Endodermal cell (in vitro differentiated cells): ENCODE data around the gene HAPLN1. TPM values are rescaled to one million over a fixed set of nuclear protein-coding genes. Genes with fewer than 3 reads are reported as not detected.

ENCODE experiments used
- DNase-seq: peaks from one replicate; pipeline ENCODE4 v3.0.0-alpha.2; 2017
- H3K27ac ChIP-seq: 2 replicates; pipeline ENCODE4 v1.5.1; 2013; ENCODE audit warnings: mild to moderate bottlenecking, low read depth, low read length, moderate library complexity
- H3K27me3 ChIP-seq: 2 replicates; pipeline ENCODE4 v1.6.1; 2013; ENCODE audit warnings: mild to moderate bottlenecking, low read length, moderate library complexity; ENCODE audit not compliant: insufficient read depth, control insufficient read depth, poor library complexity, severe bottlenecking
- H3K36me3 ChIP-seq: 2 replicates; pipeline ENCODE4 v1.7.0; 2013; ENCODE audit warnings: mild to moderate bottlenecking, low read length, moderate library complexity; ENCODE audit not compliant: control insufficient read depth, insufficient read depth
- H3K4me1 ChIP-seq: one replicate; pipeline ENCODE4 v1.7.0; 2013; ENCODE audit warnings: low read length; ENCODE audit not compliant: control insufficient read depth, insufficient read depth
- H3K4me3 ChIP-seq: 2 replicates; pipeline ENCODE4 v1.5.1; 2013; ENCODE audit warnings: mild to moderate bottlenecking, low read length, moderate library complexity
- H3K9ac ChIP-seq: 2 replicates; pipeline ENCODE4 v1.6.1; 2013; ENCODE audit warnings: mild to moderate bottlenecking, low read length, moderate library complexity; ENCODE audit not compliant: poor library complexity, severe bottlenecking; ENCODE audit errors: extremely low read depth
- H3K9me3 ChIP-seq: 2 replicates; pipeline ENCODE4 v1.6.1; 2013; ENCODE audit warnings: mild to moderate bottlenecking, low read length, moderate library complexity; ENCODE audit not compliant: control insufficient read depth
- H3K27ac Mint-ChIP-seq: 2 replicates; pipeline ENCODE4 v1.8.0; 2020; ENCODE audit warnings: mixed read lengths
- H3K27me3 Mint-ChIP-seq: 2 replicates; pipeline ENCODE4 v1.8.0; 2021; ENCODE audit warnings: mild to moderate bottlenecking, mixed read lengths; ENCODE audit not compliant: insufficient read depth
- H3K36me3 Mint-ChIP-seq: 2 replicates; pipeline ENCODE4 v1.8.0; 2020; ENCODE audit warnings: low read depth, mixed read lengths
- H3K4me1 Mint-ChIP-seq: 2 replicates; pipeline ENCODE4 v1.8.0; 2020; ENCODE audit warnings: mixed read lengths
- H3K4me3 Mint-ChIP-seq: 2 replicates; pipeline ENCODE4 v1.8.0; 2020; ENCODE audit warnings: mild to moderate bottlenecking, moderate library complexity, mixed read lengths
- H3K9me3 Mint-ChIP-seq: 2 replicates; pipeline ENCODE4 v1.8.0; 2020; ENCODE audit warnings: mild to moderate bottlenecking, mixed read lengths
- WGBS, 2 experiments: methylation state at CpG; one replicate each; pipeline versions ENCODE4 v1.1.5 to v1.1.7; 2013; ENCODE audit warnings: missing lambda C conversion rate in 2 of 2, mixed read lengths in 1 of 2; ENCODE audit not compliant: insufficient coverage in 1 of 2, insufficient read length in 1 of 2; 5-methylcytosine and 5-hydroxymethylcytosine counted together
- long read RNA-seq, 4 experiments: library from polyadenylated mRNA in 2 of 4; library from RNA in 1 of 4; library from capped mRNA in 1 of 4; stranded (forward) in 3 of 4; unstranded in 1 of 4; transcript quantifications; one replicate each; pipeline ENCODE4 v2.0.0, GENCODE V29; 2020 to 2021; ENCODE audit warnings: inconsistent platforms in 1 of 4
- polyA plus RNA-seq, 2 experiments: library from polyadenylated mRNA; stranded (reverse); fragments of 50-300 nt; gene quantifications; one replicate each; pipeline ENCODE4 v1.2.3, GENCODE V29; 2013
- total RNA-seq, 2 donors: library from RNA; stranded (reverse); fragmentation: NEBNext Ultra II Directional in 1 of 2; extraction: Animal tissue kit (Norgen Biotek cat#: 25700) in 1 of 2; gene quantifications; 2 replicates in 1 of 2; 3 replicates in 1 of 2; pipeline ENCODE4 v1.2.1, GENCODE V29; 2021
- TF ChIP-seq, protein P1 (sequence below): fragments of 200-600 bp; sonication (generic); conservative IDR thresholded peaks from 2 replicates; pipeline ENCODE4 v1.5.0; 2021; ENCODE audit warnings: antibody characterized with exemption, mild to moderate bottlenecking

HAPLN1 gene
- total RNA-seq = 1 to 10 TPM in 1 of 2 donors, under 1 TPM in 1; 0.07 to 1.3 TPM
- polyA plus RNA-seq (2013, experiment 1 of 2) = 24.7 TPM
- 29.0 TPM for polyA plus RNA-seq (2013, experiment 2 of 2)
- long read RNA-seq, experiment 1, partial matches to known transcripts = 1 of 2 reads
- long read RNA-seq, experiment 1, other reads (novel, unspliced or antisense) = 1 of 2 reads
- long read RNA-seq, experiment 2 = 0 reads
- long read RNA-seq, experiment 3, full-length matches to known transcripts = 5 of 6 reads
- long read RNA-seq, experiment 3, partial matches to known transcripts = 0 of 6 reads
- long read RNA-seq, experiment 3, other reads (novel, unspliced or antisense) = 1 of 6 reads
- long read RNA-seq, experiment 4 = 0 reads

DNA sequence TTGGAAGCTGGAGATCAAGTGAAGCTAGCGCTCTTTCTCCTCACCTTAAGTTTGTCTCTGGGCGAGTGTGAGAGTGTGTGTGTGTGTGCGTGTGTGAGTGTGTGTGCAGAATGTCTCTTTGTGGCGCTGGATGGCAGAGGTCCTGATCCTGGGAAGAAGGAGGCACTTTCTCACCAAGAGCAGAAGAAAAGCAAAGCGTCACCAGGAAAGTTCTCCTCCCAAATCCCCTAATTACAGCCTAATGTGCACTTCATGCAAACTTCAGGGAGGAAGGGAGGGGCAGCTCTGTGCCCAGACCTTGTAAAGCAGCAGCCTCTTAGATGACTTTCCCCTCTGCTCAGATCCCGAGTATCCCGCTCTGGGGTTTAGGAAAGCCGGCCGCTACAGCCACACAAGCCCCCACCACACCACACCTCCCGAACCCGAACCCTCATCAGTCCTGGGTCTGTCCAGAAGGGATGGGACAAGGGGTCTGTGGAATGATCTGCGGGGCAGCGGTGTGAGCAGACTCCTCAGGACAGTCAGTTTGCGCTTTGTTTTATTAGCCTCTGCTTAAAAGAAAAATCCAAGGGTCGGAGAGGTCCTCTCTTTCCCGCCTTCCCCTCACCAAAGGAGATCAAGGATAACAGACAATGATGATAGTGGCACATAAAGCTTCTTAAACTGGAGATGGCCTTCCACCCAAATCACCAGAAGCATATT, at the start of gene HAPLN1:
TSS of gene HAPLN1 (minus strand) at position 20 of the 702 bp plus-strand sequence. CDS start 47,332 bp downstream, outside the sequence.
- peak; percentile 76 for DNase-seq
- peaks cover 5% of the 10 kb centered on the region for H3K4me1 ChIP-seq
- H3K27me3 Mint-ChIP-seq = peaks cover 29% of the 10 kb centered on the region
- TF ChIP-seq, protein P1, sequence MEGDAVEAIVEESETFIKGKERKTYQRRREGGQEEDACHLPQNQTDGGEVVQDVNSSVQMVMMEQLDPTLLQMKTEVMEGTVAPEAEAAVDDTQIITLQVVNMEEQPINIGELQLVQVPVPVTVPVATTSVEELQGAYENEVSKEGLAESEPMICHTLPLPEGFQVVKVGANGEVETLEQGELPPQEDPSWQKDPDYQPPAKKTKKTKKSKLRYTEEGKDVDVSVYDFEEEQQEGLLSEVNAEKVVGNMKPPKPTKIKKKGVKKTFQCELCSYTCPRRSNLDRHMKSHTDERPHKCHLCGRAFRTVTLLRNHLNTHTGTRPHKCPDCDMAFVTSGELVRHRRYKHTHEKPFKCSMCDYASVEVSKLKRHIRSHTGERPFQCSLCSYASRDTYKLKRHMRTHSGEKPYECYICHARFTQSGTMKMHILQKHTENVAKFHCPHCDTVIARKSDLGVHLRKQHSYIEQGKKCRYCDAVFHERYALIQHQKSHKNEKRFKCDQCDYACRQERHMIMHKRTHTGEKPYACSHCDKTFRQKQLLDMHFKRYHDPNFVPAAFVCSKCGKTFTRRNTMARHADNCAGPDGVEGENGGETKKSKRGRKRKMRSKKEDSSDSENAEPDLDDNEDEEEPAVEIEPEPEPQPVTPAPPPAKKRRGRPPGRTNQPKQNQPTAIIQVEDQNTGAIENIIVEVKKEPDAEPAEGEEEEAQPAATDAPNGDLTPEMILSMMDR = no peak
- H3K9me3 ChIP-seq = no peaks in the 10 kb centered on the region
- no peaks in the 10 kb centered on the region for H3K36me3 ChIP-seq
- H3K27ac Mint-ChIP-seq = no peak within 1 kb of the TSS
- peak within 1 kb of the TSS; percentile 73 for H3K4me3 ChIP-seq
- no peaks in the 10 kb centered on the region for H3K9me3 Mint-ChIP-seq
- 29 to 67% methylated on average over 2 to 16 of the region's 16 CpGs for WGBS, 2 experiments
- peaks cover 39% of the 10 kb centered on the region for H3K27me3 ChIP-seq
- H3K4me3 Mint-ChIP-seq = peak within 1 kb of the TSS; percentile 74
- no peak within 1 kb of the TSS for H3K27ac ChIP-seq
- no peak within 1 kb of the TSS for H3K9ac ChIP-seq
- H3K4me1 Mint-ChIP-seq = peaks cover 10% of the 10 kb centered on the region
- H3K36me3 Mint-ChIP-seq = no peaks in the 10 kb centered on the region

DNA sequence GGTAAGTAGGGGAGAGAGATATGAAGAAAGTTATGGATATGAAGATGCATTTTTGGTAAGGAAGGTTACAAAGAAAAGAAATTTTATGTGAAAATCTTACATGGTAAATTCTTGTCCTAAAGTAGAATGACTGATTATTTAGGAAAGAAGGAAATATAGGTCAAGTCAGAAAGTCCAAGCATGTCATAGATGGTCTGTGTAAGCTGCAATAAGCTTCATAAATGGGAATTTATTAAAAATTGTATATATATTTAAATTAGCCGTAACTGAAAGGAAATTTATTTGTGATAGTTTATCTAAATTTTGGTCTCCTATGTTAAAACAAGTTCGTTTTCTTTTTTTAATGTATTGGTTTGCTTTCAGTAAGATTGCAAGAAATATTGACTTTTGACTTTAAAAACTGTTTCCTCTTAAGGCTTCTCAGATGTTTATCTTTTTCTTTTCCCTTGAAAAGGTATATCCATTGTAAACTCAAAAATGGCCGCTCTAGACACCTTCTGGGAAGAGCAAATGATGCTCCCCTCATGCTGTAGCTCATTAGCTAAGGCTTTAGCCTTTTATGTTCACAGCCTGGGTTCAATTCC, 46.8 kb upstream of the HAPLN1 start:
- H3K4me3 Mint-ChIP-seq = no peak overlapping the region
- H3K27me3 Mint-ChIP-seq = no peaks in the 10 kb centered on the region
- no peaks in the 10 kb centered on the region for H3K4me1 Mint-ChIP-seq
- no peak overlapping the region for H3K9ac ChIP-seq
- H3K27me3 ChIP-seq = no peaks in the 10 kb centered on the region
- H3K36me3 Mint-ChIP-seq = no peaks in the 10 kb centered on the region
- H3K9me3 Mint-ChIP-seq = peaks cover 54% of the 10 kb centered on the region
- DNase-seq = no peak
- no peak overlapping the region for H3K27ac ChIP-seq
- 0 to 54% methylated on average over 1 to 3 of the region's 3 CpGs for WGBS, 2 experiments
- H3K4me1 ChIP-seq = no peaks in the 10 kb centered on the region
- H3K4me3 ChIP-seq = peak overlapping the region; percentile 53
- TF ChIP-seq, protein P1 = no peak
- no peaks in the 10 kb centered on the region for H3K36me3 ChIP-seq
- H3K9me3 ChIP-seq = peaks cover 69% of the 10 kb centered on the region
- no peak overlapping the region for H3K27ac Mint-ChIP-seq

DNA sequence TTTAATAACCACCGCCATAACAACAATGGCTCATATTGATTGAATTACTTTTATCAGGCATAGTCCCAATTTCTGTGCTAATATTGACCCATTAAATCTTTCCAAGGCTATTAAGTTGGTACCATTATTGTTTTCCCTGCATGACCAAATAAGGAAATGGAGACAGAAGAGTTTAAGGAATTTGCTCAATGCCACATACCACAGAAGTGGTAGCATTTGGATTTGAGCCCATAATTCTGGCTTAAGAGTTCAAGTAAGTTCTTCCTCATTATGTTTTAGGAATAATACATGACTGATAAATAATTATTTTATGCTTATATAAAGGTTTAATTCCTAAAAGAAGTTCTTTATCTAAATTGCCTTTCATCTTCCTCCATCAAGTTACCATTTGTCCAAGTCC, 43.4 kb upstream of the HAPLN1 start:
- Histone ChIP-seq H3K27me3 (no peaks in the 10 kb centered on the region), H3K4me1 (no peaks in the 10 kb centered on the region), H3K36me3 (no peaks in the 10 kb centered on the region), H3K9ac (no peak overlapping the region), H3K27ac (no peak overlapping the region), H3K9me3 (peaks cover 51% of the 10 kb centered on the region), H3K4me3 (no peak overlapping the region)
- 100% methylated on average over 1 of the region's 1 CpG for whole genome bisulfite sequencing, 2 experiments
- no peak for DNase-seq
- Mint-ChIP-seq H3K9me3 (peaks cover 45% of the 10 kb centered on the region), H3K4me1 (peaks cover 7% of the 10 kb centered on the region), H3K36me3 (no peaks in the 10 kb centered on the region), H3K27ac (no peak overlapping the region), H3K4me3 (no peak overlapping the region), H3K27me3 (no peaks in the 10 kb centered on the region)
- TF ChIP-seq, protein P1 = no peak
